HCT116 (cell line): ENCODE data around the gene PSAP.

Experiments used
- CEBPB ChIP-seq: IDR thresholded peaks from 2 replicates; pipeline ENCODE4 v1.6.1; 2012; ENCODE audit warnings: low read depth
- EZH2 ChIP-seq: fragments of 200-600 bp; sonication (generic); IDR thresholded peaks from 2 replicates; pipeline ENCODE4 v1.6.1; 2017; ENCODE audit warnings: antibody characterized with exemption, mixed run types
- EZH2phosphoT487 ChIP-seq: fragments of 200-600 bp; IDR thresholded peaks from 2 replicates; pipeline ENCODE4 v1.6.1; 2018; ENCODE audit warnings: antibody characterized with exemption, borderline replicate concordance
- FOSL1 ChIP-seq: IDR thresholded peaks from 2 replicates; pipeline ENCODE4 v1.6.1; 2012; ENCODE audit warnings: low read depth
- JUND ChIP-seq: IDR thresholded peaks from 2 replicates; pipeline ENCODE4 v1.6.1; 2012
- POLR2A ChIP-seq: IDR thresholded peaks from 2 replicates; pipeline ENCODE4 v1.7.0; 2011; ENCODE audit warnings: borderline replicate concordance; ENCODE audit not compliant: insufficient read depth, insufficient read length; ENCODE audit errors: extremely low read depth
- POLR2AphosphoS5 ChIP-seq: IDR thresholded peaks from 2 replicates; pipeline ENCODE4 v1.6.1; 2011; ENCODE audit warnings: mild to moderate bottlenecking, low read depth, low read length, moderate library complexity
- SP1 ChIP-seq: IDR thresholded peaks from 2 replicates; pipeline ENCODE4 v1.6.1; 2012; ENCODE audit warnings: low read depth
- SRF ChIP-seq: IDR thresholded peaks from 2 replicates; pipeline ENCODE4 v1.6.1; 2012; ENCODE audit warnings: low read depth
- TF ChIP-seq, protein P1 (sequence below): IDR thresholded peaks from 2 replicates; pipeline ENCODE4 v1.6.1; 2012
- TF ChIP-seq, protein P2 (sequence below), 3 experiments: fragments of 200-600 bp in 1 of 3; sonication (generic) in 1 of 3; IDR thresholded peaks in 2 of 3; conservative IDR thresholded peaks in 1 of 3; 2 replicates each; pipeline ENCODE4 v1.5.1; 2012 to 2017; ENCODE audit warnings: low read depth in 2 of 3, low read length in 2 of 3, antibody characterized with exemption in 1 of 3, borderline replicate concordance in 1 of 3, control low read depth in 1 of 3, mild to moderate bottlenecking in 1 of 3, mixed read lengths in 1 of 3, mixed run types in 1 of 3, moderate library complexity in 1 of 3; ENCODE audit not compliant: insufficient read depth in 1 of 3
- TF ChIP-seq, protein P3 (sequence below): IDR thresholded peaks from 2 replicates; pipeline ENCODE4 v1.6.1; 2012

DNA sequence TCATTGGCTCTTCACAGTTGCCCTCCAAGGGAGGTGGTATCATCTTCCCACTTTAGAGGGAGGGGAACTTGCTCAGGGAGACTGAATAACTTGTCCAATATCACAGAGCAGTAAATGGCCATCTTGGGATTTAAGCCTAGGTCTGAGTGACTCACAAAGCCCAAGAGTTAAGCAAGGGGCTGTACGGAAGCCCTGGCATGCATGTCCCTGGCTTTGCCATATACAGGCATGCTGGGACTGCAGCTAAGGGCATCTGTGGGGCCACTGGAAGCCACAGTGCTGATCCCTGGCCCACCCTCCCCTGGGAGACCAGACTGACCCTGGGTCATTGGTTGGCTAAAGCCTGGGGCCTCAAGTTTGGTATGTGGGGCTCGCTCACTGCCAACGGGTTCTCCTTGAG lies 80.8 kb downstream of the PSAP start:
- TF ChIP-seq EZH2phosphoT487 (no peak), POLR2AphosphoS5 (no peak), CEBPB (no peak), SRF (no peak), POLR2A (no peak), FOSL1 (no peak), EZH2 (no peak), SP1 (no peak), JUND (no peak)
- TF ChIP-seq, protein P1, sequence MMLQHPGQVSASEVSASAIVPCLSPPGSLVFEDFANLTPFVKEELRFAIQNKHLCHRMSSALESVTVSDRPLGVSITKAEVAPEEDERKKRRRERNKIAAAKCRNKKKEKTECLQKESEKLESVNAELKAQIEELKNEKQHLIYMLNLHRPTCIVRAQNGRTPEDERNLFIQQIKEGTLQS, result no peak
- TF ChIP-seq, protein P2, sequence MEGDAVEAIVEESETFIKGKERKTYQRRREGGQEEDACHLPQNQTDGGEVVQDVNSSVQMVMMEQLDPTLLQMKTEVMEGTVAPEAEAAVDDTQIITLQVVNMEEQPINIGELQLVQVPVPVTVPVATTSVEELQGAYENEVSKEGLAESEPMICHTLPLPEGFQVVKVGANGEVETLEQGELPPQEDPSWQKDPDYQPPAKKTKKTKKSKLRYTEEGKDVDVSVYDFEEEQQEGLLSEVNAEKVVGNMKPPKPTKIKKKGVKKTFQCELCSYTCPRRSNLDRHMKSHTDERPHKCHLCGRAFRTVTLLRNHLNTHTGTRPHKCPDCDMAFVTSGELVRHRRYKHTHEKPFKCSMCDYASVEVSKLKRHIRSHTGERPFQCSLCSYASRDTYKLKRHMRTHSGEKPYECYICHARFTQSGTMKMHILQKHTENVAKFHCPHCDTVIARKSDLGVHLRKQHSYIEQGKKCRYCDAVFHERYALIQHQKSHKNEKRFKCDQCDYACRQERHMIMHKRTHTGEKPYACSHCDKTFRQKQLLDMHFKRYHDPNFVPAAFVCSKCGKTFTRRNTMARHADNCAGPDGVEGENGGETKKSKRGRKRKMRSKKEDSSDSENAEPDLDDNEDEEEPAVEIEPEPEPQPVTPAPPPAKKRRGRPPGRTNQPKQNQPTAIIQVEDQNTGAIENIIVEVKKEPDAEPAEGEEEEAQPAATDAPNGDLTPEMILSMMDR (IDR thresholded peaks at IDR 0.05 in 2 of 3, conservative IDR thresholded peaks at IDR 0.05 in 1 of 3; ENCODE audit: borderline replicate concordance in 1 of 3, insufficient read depth in 1 of 3, low read depth in 2 of 3, low read length in 2 of 3), result no peak
- TF ChIP-seq, protein P3, sequence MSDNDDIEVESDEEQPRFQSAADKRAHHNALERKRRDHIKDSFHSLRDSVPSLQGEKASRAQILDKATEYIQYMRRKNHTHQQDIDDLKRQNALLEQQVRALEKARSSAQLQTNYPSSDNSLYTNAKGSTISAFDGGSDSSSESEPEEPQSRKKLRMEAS, result no peak
